ENCODE results near the gene COL23A1.

DNA sequence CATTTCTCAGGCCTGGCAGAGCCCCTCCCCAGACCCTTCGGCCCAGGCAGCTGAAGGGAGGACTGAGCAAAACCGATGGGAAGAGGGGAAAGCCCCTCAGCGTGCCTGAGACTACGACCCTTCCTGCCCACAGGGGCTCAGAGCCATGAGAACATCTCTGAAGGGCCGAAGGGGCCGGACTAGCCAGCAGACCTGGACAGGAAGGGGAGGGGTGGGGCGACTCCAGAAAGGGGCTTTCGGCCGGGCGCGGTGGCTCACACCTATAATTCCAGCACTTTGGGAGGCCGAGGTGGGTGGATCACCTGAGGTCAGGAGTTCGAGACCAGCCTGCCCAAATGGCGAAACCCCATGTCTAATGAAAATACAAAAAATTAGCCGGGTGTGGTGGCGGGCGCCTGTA lies 271.8 kb downstream of the COL23A1 start:
- TF ChIP-seq, protein P1, sequence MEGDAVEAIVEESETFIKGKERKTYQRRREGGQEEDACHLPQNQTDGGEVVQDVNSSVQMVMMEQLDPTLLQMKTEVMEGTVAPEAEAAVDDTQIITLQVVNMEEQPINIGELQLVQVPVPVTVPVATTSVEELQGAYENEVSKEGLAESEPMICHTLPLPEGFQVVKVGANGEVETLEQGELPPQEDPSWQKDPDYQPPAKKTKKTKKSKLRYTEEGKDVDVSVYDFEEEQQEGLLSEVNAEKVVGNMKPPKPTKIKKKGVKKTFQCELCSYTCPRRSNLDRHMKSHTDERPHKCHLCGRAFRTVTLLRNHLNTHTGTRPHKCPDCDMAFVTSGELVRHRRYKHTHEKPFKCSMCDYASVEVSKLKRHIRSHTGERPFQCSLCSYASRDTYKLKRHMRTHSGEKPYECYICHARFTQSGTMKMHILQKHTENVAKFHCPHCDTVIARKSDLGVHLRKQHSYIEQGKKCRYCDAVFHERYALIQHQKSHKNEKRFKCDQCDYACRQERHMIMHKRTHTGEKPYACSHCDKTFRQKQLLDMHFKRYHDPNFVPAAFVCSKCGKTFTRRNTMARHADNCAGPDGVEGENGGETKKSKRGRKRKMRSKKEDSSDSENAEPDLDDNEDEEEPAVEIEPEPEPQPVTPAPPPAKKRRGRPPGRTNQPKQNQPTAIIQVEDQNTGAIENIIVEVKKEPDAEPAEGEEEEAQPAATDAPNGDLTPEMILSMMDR (conservative IDR thresholded peaks at IDR 0.05; ENCODE audit: low read depth, low read length): no peak
- TF ChIP-seq EZH2 (IDR thresholded peaks at IDR 0.05; ENCODE audit: borderline replicate concordance, low read depth, low read length, poor library complexity, severe bottlenecking): no peak
